ENCODE measurements around the gene CLRN3. TPM values are rescaled to one million over a fixed set of nuclear protein-coding genes. Genes with fewer than 3 reads are reported as not detected.

The CLRN3 gene
- total RNA-seq, 1 donor = not detected

GRCh38 chr10:127919418-127920271 lies 26.9 kb upstream of the CLRN3 start:
- DNase-seq (ENCODE audit: low read depth in 2 of 3, low spot score in 2 of 3) = peak in 1 of 3 donors; percentile 24

DNA sequence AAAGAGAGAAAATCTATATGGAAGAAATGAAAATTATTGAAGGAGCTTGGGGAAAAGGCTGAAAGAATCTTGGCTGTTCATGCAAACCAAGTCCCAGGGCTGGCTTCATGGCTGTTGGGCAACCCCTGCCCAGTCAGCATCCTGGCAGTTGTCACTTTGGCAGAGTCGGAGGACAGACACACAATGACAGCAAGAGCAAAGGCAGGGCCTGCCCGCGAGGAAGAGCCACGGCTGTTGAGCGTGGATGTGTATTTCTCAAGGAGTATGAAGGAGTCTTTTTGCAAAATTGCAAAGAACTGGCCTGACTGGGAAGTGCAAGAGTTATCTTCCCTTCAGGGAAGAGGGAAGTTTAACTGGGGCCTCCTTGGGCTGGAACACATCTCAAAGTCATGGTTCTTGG lies 25.8 kb upstream of the CLRN3 start:
- no peak for DNase-seq (ENCODE audit: low read depth in 2 of 3, low spot score in 2 of 3)

- DNase-seq (ENCODE audit: low read depth in 2 of 3, low spot score in 2 of 3) = no peak
Measured at GRCh38 chr10:127916826-127917225, 24.1 kb upstream of the CLRN3 start.

GRCh38 chr10:127915324-127915723 lies 22.6 kb upstream of the CLRN3 start:
- no peak for DNase-seq (ENCODE audit: low read depth in 2 of 3, low spot score in 2 of 3)

DNA sequence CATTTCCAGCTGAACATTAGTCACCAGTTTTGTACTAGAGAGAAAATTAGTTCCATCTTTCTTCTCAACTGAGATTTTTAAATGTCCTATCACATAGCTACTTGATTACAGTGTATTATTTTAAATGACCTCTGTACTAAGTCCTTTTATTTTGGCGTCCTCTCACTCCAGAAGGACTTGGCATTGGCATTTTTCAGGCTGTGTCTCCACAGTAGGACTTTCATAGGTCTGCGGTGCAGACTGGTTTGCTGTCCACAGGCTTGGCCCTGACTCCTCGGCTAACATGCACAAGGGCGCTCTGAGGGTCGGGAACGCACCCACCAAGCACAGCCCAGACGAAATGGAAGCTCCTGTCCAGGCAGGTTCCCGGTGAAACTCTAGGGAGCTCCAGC lies 20.6 kb upstream of the CLRN3 start:
- DNase-seq (ENCODE audit: low read depth in 2 of 3, low spot score in 2 of 3) = no peak

- DNase-seq (ENCODE audit: low read depth in 2 of 3, low spot score in 2 of 3) = no peak
Measured at GRCh38 chr10:127912607-127913367, 20.0 kb upstream of the CLRN3 start.

DNA sequence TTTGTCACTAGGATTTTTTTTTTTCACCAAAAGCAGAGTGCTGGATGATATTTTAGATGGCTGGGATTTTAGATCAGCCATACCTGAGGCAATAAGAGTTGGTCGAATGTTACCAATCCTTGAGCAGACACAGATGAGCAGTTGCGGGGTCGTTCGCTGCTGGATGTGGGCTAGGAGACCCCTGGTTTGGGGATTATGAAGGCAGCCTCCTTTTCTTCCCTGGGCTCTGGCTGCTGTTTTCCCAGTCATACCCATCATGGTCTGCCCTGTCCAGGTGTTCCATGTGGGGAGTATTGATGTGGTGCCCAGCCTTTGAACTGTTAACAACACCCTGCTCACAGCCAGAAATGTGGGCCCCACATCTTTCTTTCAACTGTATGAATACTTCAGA lies 19.1 kb upstream of the CLRN3 start:
- no peak for DNase-seq (ENCODE audit: low read depth in 2 of 3, low spot score in 2 of 3)

GRCh38 chr10:127911218-127911866 lies 18.6 kb upstream of the CLRN3 start:
- DNase-seq (ENCODE audit: low read depth in 2 of 3, low spot score in 2 of 3) = no peak

DNA sequence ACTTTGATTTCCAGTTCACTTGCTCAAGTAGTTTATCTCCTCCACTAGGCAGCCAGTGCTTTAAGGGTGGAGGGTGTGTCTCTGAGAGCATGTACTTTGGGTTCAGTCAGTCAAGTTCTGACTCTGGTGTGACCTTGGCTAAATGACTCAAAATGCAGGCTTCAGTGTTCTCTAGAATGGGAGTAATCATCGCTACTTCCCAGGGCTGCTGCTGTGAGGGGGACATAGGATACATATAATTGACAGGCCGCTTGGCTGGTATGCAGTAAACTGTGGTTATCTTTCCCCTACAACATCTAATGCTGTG lies 17.7 kb upstream of the CLRN3 start:
- no peak for DNase-seq (ENCODE audit: low read depth in 2 of 3, low spot score in 2 of 3)

- no peak for DNase-seq (ENCODE audit: low read depth in 2 of 3, low spot score in 2 of 3)
Measured at GRCh38 chr10:127909716-127910463, 17.1 kb upstream of the CLRN3 start.

GRCh38 chr10:127908959-127909267 lies 16.2 kb upstream of the CLRN3 start:
- no peak for DNase-seq (ENCODE audit: low read depth in 2 of 3, low spot score in 2 of 3)

- no peak for DNase-seq (ENCODE audit: low read depth in 2 of 3, low spot score in 2 of 3)
Measured at GRCh38 chr10:127908106-127908958, 15.6 kb upstream of the CLRN3 start.

- peak in 2 of 3 donors; percentile 22 to 24 for DNase-seq (ENCODE audit: low read depth in 2 of 3, low spot score in 2 of 3)
Measured at GRCh38 chr10:127907411-127908105, 14.8 kb upstream of the CLRN3 start.

GRCh38 chr10:127906548-127907377 lies 14.0 kb upstream of the CLRN3 start, which contains the start of gene PTPRE:
PTPRE (plus strand) TSS chr10:127907103; CDS start chr10:128040882, 133,779 bp downstream.
- peak; percentile 37 to 70 (median 50) for DNase-seq (ENCODE audit: low read depth in 2 of 3, low spot score in 2 of 3)

GRCh38 chr10:127905848-127906261 lies 13.1 kb upstream of the CLRN3 start:
- no peak for DNase-seq (ENCODE audit: low read depth in 2 of 3, low spot score in 2 of 3)

DNA sequence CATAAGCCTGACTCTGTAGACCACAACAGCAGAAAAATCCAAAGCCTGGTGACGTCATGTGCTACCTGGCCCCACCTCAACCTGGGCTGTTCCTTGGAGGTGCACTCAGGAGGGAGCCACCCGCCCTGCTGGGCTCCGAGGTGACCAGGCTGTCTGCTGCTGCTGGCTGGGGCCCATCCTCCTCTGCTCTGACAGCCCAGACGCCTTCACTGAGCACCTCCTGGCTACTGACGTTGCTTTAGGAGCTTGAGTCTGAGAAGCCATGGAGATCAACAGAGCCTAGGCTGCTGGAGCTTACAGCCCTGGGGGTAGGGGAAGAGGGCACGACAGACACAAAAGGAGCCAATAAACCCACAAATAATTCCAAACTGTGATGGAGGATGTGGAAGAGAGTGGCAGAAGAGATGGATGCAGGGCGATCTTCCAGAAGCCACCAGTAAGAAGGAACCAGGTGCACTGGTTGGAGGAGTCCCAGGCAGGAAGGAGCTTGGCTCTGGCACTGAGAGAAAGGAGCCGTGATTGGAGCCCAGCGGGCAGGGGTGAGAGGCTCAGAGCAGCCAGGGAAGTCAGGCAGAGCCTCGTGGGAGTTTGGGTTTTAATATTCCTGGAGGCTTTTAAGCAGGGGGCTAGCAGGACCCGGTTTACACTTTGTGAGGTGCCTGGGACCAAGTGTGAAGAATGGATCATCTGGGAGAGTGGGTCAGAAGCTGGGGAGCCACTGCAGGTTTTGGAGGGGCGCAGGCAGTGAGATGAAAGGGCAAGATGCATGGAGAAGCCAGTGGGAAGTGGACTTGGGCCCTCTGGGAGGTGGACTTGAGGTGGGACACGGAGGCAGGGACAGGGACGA lies 12.5 kb upstream of the CLRN3 start:
- no peak for DNase-seq (ENCODE audit: low read depth in 2 of 3, low spot score in 2 of 3)

DNA sequence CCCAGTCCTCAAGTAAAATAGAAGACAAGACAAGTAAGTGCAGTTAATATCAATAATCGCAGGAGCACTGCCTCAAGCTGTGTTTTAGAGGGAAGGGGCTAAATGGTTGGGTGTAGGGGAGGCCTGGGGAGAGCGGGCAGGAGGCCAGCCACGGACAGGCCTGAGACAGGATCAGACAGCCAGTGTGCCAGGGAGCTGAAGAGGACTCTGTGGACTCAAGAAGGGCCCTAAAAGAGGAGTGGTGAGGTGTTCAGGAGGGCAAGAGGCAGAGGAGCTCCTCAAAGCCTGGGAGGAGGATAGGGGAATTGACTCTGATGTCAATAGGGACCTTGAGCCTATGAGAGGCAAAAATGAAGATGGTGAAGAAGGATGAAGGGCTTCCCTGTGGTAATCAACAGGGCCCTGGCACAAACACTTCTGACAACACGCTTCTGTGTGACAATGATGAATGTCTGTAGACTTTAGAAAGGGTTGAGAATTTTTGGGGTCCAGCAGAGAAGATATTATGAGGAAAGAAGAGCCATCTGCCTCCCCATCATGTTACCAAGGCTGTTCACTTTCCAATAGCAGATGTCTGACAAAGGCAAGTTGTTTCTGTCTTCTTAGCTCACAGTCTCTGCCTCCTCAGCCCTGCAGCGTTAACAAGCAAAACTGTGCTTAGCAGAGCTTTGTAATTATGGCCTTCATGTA lies 11.7 kb upstream of the CLRN3 start:
- no peak for DNase-seq (ENCODE audit: low read depth in 2 of 3, low spot score in 2 of 3)
